ENCODE data around the gene ALG12. TPM values are rescaled to one million over a fixed set of nuclear protein-coding genes. Genes with fewer than 3 reads are reported as not detected.

ALG12 gene
- total and polyA plus RNA-seq, 2 of the 8 experiments (the other 6 are each of a cell fraction or from before 2014, with no cell fraction given) = 13.4 to 22.5 TPM

DNA sequence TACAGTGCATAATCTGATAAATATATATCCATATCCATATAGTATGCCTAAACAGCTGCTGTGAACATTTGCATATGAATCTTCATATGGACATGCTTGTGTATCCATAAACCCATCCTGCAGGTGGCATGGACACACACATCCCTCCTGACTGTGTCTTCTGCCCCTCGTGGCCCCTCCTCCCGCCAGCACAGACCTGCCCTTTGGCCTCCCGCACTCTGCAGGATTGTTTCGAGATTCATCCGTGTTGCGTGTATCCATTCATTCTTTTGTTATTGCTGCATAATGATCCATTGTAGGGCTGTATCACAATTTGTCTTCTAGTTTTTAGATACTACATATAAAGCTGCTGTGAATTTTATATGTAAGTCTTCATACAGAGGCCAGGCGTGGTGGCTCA lies 40.6 kb downstream of the ALG12 start (continued):
- TF ChIP-seq RAD21 (IDR thresholded peaks at IDR 0.05 in 1 of 2, conservative IDR thresholded peaks at IDR 0.05 in 1 of 2; ENCODE audit: low read depth in 2 of 2, low read length in 2 of 2) (no peak), KDM1A (IDR thresholded peaks at IDR 0.05; ENCODE audit: borderline replicate concordance, low read length) (no peak), TAF7 (optimal IDR thresholded peaks at IDR 0.05; ENCODE audit: borderline replicate concordance, low read depth, low read length) (no peak), JUND (IDR thresholded peaks at IDR 0.05; ENCODE audit: low read length) (no peak)

Data from H1 (cell line).